ENCODE data around the gene MED17.

Gene MED17

DNA sequence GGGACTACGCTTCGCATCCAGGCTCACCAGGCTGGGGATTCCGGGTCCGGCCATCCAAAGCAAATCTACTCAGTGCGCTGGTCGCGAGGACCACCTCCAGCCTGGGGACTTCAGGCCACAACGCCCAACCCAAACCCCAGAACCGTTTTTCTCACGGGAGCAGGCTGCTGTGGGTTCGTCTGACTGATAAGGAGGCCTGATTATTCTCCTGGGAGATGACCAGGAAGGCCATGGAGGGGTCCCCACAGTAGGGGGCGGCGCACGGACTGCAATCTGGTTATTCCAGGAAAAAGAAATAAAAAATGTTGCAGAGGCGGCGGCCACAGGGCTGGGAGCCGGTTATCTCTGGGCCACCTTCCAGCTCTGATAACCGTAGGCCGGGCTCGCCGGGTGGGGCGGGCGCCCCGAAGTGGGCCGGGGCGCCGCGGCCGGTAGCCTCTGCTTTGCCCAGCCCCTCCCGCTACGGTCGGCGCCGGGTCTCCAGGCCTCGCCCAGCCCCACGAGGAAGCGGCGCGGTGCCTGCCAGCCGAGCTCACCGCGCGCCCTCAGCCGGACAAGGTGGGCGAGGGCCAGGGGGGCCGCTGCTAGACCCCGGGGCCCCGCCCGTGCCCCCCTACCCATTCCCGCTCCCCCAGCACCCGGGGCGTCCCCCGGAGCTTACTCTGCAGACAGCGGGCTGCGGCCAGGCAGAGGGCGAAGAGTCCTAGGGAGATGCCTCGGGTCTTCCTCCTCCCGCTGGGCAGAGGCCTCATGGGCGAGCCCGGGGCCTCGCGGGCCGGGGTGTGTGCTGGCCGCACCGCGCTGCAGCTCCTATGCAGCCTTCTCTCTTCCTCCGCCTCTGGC is 65.9 kb downstream of the MED17 start (continued):
- TF ChIP-seq RARB (CRISPR knock-in tag; IDR thresholded peaks at IDR 0.05) (no peak), ESRRG (CRISPR knock-in tag; IDR thresholded peaks at IDR 0.05) (no peak), ZC3H10 (CRISPR knock-in tag; IDR thresholded peaks at IDR 0.05) (no peak)
- TF ChIP-seq, protein P1, sequence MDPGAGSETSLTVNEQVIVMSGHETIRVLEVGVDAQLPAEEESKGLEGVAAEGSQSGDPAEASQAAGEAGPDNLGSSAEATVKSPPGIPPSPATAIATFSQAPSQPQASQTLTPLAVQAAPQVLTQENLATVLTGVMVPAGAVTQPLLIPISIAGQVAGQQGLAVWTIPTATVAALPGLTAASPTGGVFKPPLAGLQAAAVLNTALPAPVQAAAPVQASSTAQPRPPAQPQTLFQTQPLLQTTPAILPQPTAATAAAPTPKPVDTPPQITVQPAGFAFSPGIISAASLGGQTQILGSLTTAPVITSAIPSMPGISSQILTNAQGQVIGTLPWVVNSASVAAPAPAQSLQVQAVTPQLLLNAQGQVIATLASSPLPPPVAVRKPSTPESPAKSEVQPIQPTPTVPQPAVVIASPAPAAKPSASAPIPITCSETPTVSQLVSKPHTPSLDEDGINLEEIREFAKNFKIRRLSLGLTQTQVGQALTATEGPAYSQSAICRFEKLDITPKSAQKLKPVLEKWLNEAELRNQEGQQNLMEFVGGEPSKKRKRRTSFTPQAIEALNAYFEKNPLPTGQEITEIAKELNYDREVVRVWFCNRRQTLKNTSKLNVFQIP (CRISPR knock-in tag; IDR thresholded peaks at IDR 0.05; ENCODE audit: borderline replicate concordance, low read depth): no peak

DNA sequence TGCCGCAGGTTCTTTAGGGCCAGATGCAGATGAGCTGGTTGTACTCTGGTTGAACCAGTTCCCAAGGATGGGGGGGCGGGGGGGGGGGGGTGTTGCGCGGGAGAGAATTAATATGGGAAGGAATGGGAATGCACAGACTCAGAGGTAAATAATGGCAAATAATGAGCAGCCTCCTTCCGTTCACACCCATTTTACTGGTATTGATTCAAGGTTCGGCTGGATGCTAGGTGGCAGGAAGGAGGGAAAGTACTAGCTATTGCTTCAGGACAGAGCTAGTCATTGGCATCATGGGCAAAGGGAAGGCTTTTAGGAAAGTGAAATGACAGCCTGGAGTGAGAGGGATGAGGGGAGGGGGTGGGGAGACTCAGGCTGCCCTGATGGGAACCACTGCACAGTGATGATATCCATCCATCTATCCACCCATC is 66.5 kb downstream of the MED17 start, which contains the start of gene VSTM5:
TSS of gene VSTM5 (minus strand) at position 25 of the 425 bp plus-strand sequence. CDS start 116 bp downstream, outside the sequence.
- no peak for TF ChIP-seq CSDC2 (CRISPR knock-in tag; IDR thresholded peaks at IDR 0.05)
- no peak for TF ChIP-seq RARB (CRISPR knock-in tag; IDR thresholded peaks at IDR 0.05)
- no peak for TF ChIP-seq ESRRG (CRISPR knock-in tag; IDR thresholded peaks at IDR 0.05)
- no peak for TF ChIP-seq BACH2 (CRISPR knock-in tag; IDR thresholded peaks at IDR 0.05; ENCODE audit: borderline replicate concordance)
- no peak for TF ChIP-seq ARNTL (CRISPR knock-in tag; IDR thresholded peaks at IDR 0.05; ENCODE audit: borderline replicate concordance, low read depth)
- TF ChIP-seq, protein P2, sequence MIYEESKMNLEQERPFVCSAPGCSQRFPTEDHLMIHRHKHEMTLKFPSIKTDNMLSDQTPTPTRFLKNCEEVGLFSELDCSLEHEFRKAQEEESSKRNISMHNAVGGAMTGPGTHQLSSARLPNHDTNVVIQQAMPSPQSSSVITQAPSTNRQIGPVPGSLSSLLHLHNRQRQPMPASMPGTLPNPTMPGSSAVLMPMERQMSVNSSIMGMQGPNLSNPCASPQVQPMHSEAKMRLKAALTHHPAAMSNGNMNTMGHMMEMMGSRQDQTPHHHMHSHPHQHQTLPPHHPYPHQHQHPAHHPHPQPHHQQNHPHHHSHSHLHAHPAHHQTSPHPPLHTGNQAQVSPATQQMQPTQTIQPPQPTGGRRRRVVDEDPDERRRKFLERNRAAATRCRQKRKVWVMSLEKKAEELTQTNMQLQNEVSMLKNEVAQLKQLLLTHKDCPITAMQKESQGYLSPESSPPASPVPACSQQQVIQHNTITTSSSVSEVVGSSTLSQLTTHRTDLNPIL (CRISPR knock-in tag; IDR thresholded peaks at IDR 0.05; ENCODE audit: low read depth): no peak
- TF ChIP-seq, protein P3, sequence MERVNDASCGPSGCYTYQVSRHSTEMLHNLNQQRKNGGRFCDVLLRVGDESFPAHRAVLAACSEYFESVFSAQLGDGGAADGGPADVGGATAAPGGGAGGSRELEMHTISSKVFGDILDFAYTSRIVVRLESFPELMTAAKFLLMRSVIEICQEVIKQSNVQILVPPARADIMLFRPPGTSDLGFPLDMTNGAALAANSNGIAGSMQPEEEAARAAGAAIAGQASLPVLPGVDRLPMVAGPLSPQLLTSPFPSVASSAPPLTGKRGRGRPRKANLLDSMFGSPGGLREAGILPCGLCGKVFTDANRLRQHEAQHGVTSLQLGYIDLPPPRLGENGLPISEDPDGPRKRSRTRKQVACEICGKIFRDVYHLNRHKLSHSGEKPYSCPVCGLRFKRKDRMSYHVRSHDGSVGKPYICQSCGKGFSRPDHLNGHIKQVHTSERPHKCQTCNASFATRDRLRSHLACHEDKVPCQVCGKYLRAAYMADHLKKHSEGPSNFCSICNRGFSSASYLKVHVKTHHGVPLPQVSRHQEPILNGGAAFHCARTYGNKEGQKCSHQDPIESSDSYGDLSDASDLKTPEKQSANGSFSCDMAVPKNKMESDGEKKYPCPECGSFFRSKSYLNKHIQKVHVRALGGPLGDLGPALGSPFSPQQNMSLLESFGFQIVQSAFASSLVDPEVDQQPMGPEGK (CRISPR knock-in tag; IDR thresholded peaks at IDR 0.05; ENCODE audit: borderline replicate concordance): no peak
- no peak for TF ChIP-seq SNAI2 (CRISPR knock-in tag; IDR thresholded peaks at IDR 0.05)
- TF ChIP-seq, protein P4, sequence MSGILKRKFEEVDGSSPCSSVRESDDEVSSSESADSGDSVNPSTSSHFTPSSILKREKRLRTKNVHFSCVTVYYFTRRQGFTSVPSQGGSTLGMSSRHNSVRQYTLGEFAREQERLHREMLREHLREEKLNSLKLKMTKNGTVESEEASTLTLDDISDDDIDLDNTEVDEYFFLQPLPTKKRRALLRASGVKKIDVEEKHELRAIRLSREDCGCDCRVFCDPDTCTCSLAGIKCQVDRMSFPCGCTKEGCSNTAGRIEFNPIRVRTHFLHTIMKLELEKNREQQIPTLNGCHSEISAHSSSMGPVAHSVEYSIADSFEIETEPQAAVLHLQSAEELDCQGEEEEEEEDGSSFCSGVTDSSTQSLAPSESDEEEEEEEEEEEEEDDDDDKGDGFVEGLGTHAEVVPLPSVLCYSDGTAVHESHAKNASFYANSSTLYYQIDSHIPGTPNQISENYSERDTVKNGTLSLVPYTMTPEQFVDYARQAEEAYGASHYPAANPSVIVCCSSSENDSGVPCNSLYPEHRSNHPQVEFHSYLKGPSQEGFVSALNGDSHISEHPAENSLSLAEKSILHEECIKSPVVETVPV (CRISPR knock-in tag; IDR thresholded peaks at IDR 0.05): no peak
- no peak for TF ChIP-seq OSR1 (CRISPR knock-in tag; IDR thresholded peaks at IDR 0.05)
- TF ChIP-seq, protein P1 (CRISPR knock-in tag; IDR thresholded peaks at IDR 0.05; ENCODE audit: borderline replicate concordance, low read depth): no peak
- no peak for TF ChIP-seq ZFP3 (CRISPR knock-in tag; IDR thresholded peaks at IDR 0.05)
- TF ChIP-seq TOX (CRISPR knock-in tag; IDR thresholded peaks at IDR 0.05; ENCODE audit: borderline replicate concordance): no peak
- no peak for TF ChIP-seq ZNF8 (CRISPR knock-in tag; IDR thresholded peaks at IDR 0.05)
- TF ChIP-seq ZFP30 (CRISPR knock-in tag; IDR thresholded peaks at IDR 0.05): no peak
- TF ChIP-seq, protein P5, sequence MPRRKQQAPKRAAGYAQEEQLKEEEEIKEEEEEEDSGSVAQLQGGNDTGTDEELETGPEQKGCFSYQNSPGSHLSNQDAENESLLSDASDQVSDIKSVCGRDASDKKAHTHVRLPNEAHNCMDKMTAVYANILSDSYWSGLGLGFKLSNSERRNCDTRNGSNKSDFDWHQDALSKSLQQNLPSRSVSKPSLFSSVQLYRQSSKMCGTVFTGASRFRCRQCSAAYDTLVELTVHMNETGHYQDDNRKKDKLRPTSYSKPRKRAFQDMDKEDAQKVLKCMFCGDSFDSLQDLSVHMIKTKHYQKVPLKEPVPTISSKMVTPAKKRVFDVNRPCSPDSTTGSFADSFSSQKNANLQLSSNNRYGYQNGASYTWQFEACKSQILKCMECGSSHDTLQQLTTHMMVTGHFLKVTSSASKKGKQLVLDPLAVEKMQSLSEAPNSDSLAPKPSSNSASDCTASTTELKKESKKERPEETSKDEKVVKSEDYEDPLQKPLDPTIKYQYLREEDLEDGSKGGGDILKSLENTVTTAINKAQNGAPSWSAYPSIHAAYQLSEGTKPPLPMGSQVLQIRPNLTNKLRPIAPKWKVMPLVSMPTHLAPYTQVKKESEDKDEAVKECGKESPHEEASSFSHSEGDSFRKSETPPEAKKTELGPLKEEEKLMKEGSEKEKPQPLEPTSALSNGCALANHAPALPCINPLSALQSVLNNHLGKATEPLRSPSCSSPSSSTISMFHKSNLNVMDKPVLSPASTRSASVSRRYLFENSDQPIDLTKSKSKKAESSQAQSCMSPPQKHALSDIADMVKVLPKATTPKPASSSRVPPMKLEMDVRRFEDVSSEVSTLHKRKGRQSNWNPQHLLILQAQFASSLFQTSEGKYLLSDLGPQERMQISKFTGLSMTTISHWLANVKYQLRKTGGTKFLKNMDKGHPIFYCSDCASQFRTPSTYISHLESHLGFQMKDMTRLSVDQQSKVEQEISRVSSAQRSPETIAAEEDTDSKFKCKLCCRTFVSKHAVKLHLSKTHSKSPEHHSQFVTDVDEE (CRISPR knock-in tag; IDR thresholded peaks at IDR 0.05): no peak
- TF ChIP-seq PPARA (CRISPR knock-in tag; IDR thresholded peaks at IDR 0.05; ENCODE audit: borderline replicate concordance): no peak
- no peak for TF ChIP-seq ZC3H10 (CRISPR knock-in tag; IDR thresholded peaks at IDR 0.05)
- TF ChIP-seq ZNF70 (CRISPR knock-in tag; IDR thresholded peaks at IDR 0.05): no peak
- no peak; the same call in 2 of the 3 replicates for ATAC-seq

All from SK-N-SH treated with all-trans-retinoic acid at 6 μM for 48 hours (cell line).